H1 (cell line): ENCODE data around the gene KLF4. TPM values are rescaled to one million over a fixed set of nuclear protein-coding genes. Genes with fewer than 3 reads are reported as not detected.

Experiments used
- CTCF ChIA-PET: fragments of 300-600 bp; sonication (Branson Sonifier 250); formaldehyde crosslinking; loops from one replicate; lab custom pipeline; 2021; ENCODE audit not compliant: partially characterized antibody; lab: Charles Lee
- POLR2A ChIA-PET: fragments of 300-600 bp; sonication (Branson Sonifier 250); formaldehyde crosslinking; loops from one replicate; lab custom pipeline; 2021; ENCODE audit warnings: inconsistent platforms; ENCODE audit not compliant: partially characterized antibody; lab: Charles Lee
- DNase-seq, 2 experiments: peaks; one replicate each; pipeline versions ENCODE4 v3.0.0 to v3.0.0-alpha.2; 2010 to 2022; ENCODE audit warnings: low spot score in 2 of 2, low read depth in 1 of 2, mixed read lengths in 1 of 2
- FAIRE-seq: peaks from 2 replicates; lab custom pipeline; 2011; peaks lifted over from hg19 to GRCh38; lab: Jason Lieb, UNC
- H2AFZ ChIP-seq: 2 replicates; pipeline ENCODE4 v1.8.1; 2012; ENCODE audit warnings: low read length, inconsistent platforms
- H2AK5ac ChIP-seq: 2 replicates; pipeline ENCODE4 v1.6.1; 2013; ENCODE audit warnings: low read depth, low read length
- H2BK120ac ChIP-seq: replicated peaks from 2 replicates; pipeline ENCODE3; 2013; ENCODE audit warnings: low read depth, low read length, inconsistent platforms
- H2BK12ac ChIP-seq: 2 replicates; pipeline ENCODE4 v1.6.1; 2013; ENCODE audit warnings: low read depth, low read length
- H2BK15ac ChIP-seq: 2 replicates; pipeline ENCODE4 v1.6.1; 2013; ENCODE audit warnings: low read length
- H2BK20ac ChIP-seq: 2 replicates; pipeline ENCODE4 v1.6.1; 2013; ENCODE audit warnings: low read length
- H2BK5ac ChIP-seq: 2 replicates; pipeline ENCODE4 v1.6.1; 2013; ENCODE audit warnings: low read depth, low read length
- H3K14ac ChIP-seq: 2 replicates; pipeline ENCODE4 v1.6.1; 2013; ENCODE audit warnings: inconsistent platforms; ENCODE audit not compliant: insufficient read length
- H3K18ac ChIP-seq: 2 replicates; pipeline ENCODE4 v1.6.1; 2013; ENCODE audit warnings: low read length; ENCODE audit errors: extremely low read depth
- H3K23ac ChIP-seq: 2 replicates; pipeline ENCODE4 v1.6.1; 2013; ENCODE audit warnings: inconsistent platforms; ENCODE audit not compliant: insufficient read length
- H3K23me2 ChIP-seq: 2 replicates; pipeline ENCODE4 v1.6.1; 2013; ENCODE audit warnings: low read depth, low read length
- H3K27ac ChIP-seq: 2 replicates; pipeline ENCODE4 v1.6.1; 2011; ENCODE audit warnings: low read depth, low read length, inconsistent platforms
- H3K27me3 ChIP-seq, 4 experiments: replicated peaks in 1 of 4; 1 replicate in 1 of 4; 2 replicates in 3 of 4; pipeline versions ENCODE4 v1.6.1 to v1.8.1; 2011 to 2013; ENCODE audit warnings: low read length in 3 of 4, mild to moderate bottlenecking in 3 of 4, inconsistent platforms in 2 of 4, mixed read lengths in 2 of 4, moderate library complexity in 1 of 4; ENCODE audit not compliant: control insufficient read depth in 3 of 4, insufficient read depth in 3 of 4; ENCODE audit errors: extremely low read depth in 1 of 4
- H3K36me3 ChIP-seq, 4 experiments: 2 replicates each; pipeline versions ENCODE4 v1.6.1 to v1.8.1; 2011 to 2013; ENCODE audit warnings: mild to moderate bottlenecking in 4 of 4, low read length in 3 of 4, moderate library complexity in 2 of 4, control low read depth in 1 of 4, inconsistent platforms in 1 of 4; ENCODE audit not compliant: insufficient read depth in 4 of 4, control insufficient read depth in 2 of 4
- H3K4ac ChIP-seq: replicated peaks from 2 replicates; pipeline ENCODE3; 2013; ENCODE audit warnings: low read length, low read depth, mixed read lengths, inconsistent platforms; ENCODE audit not compliant: insufficient read length
- H3K4me1 ChIP-seq, 4 experiments: replicated peaks in 1 of 4; 1 replicate in 1 of 4; 2 replicates in 3 of 4; pipeline versions ENCODE4 v1.6.1 to v1.8.1; 2011 to 2013; ENCODE audit warnings: low read length in 3 of 4, inconsistent platforms in 2 of 4, mixed read lengths in 1 of 4; ENCODE audit not compliant: insufficient read depth in 4 of 4, control insufficient read depth in 3 of 4
- H3K4me2 ChIP-seq, 2 experiments: 2 replicates each; pipeline versions ENCODE4 v1.6.1 to v1.8.1; 2011 to 2013; ENCODE audit warnings: low read depth in 2 of 2, low read length in 2 of 2, control low read depth in 1 of 2, inconsistent platforms in 1 of 2, mild to moderate bottlenecking in 1 of 2; ENCODE audit not compliant: insufficient read depth in 1 of 2
- H3K4me3 ChIP-seq, 4 experiments: fragments of 200-600, 300-600 bp in 1 of 4; sonication (generic), shearing (Covaris generic), sonication (Bioruptor Twin) in 1 of 4; 2 replicates each; pipeline versions ENCODE4 v1.5.1 to v1.8.1; 2011 to 2016; ENCODE audit warnings: low read length in 4 of 4, low read depth in 3 of 4, control low read depth in 2 of 4, inconsistent platforms in 2 of 4, mild to moderate bottlenecking in 2 of 4, mixed read lengths in 1 of 4, moderate library complexity in 1 of 4; ENCODE audit not compliant: insufficient read depth in 2 of 4; ENCODE audit errors: extremely low read depth in 1 of 4
- H3K56ac ChIP-seq: replicated peaks from 2 replicates; pipeline ENCODE3; 2013; ENCODE audit warnings: low read depth, mild to moderate bottlenecking, mixed read lengths, low read length, inconsistent platforms; ENCODE audit not compliant: insufficient read length
- H3K79me1 ChIP-seq: 2 replicates; pipeline ENCODE4 v1.6.1; 2013; ENCODE audit warnings: low read depth, low read length, control low read depth
- H3K79me2 ChIP-seq, 2 experiments: 2 replicates each; pipeline versions ENCODE4 v1.6.1 to v1.8.1; 2012 to 2013; ENCODE audit warnings: low read length in 2 of 2, mild to moderate bottlenecking in 2 of 2, inconsistent platforms in 1 of 2; ENCODE audit not compliant: insufficient read depth in 2 of 2, control insufficient read depth in 1 of 2
- H3K9ac ChIP-seq, 4 experiments: replicated peaks in 1 of 4; 1 replicate in 1 of 4; 2 replicates in 3 of 4; pipeline versions ENCODE4 v1.6.1 to v1.8.1; 2011 to 2013; ENCODE audit warnings: low read depth in 3 of 4, low read length in 3 of 4, control low read depth in 2 of 4, mild to moderate bottlenecking in 2 of 4, moderate library complexity in 2 of 4, inconsistent platforms in 1 of 4; ENCODE audit errors: extremely low read depth in 1 of 4
- H3K9me3 ChIP-seq, 2 experiments: 2 replicates each; pipeline versions ENCODE4 v1.6.1 to v1.8.1; 2012 to 2013; ENCODE audit warnings: mild to moderate bottlenecking in 2 of 2, moderate library complexity in 2 of 2, control low read depth in 1 of 2, inconsistent platforms in 1 of 2, low read depth in 1 of 2, low read length in 1 of 2, mixed read lengths in 1 of 2; ENCODE audit not compliant: insufficient read depth in 2 of 2
- H4K20me1 ChIP-seq, 2 experiments: replicated peaks in 1 of 2; 2 replicates each; pipeline versions ENCODE3 to v1.8.1; 2011 to 2013; ENCODE audit warnings: inconsistent platforms in 2 of 2, low read length in 2 of 2, mild to moderate bottlenecking in 1 of 2; ENCODE audit not compliant: insufficient read depth in 2 of 2, control insufficient read depth in 1 of 2
- H4K5ac ChIP-seq: 2 replicates; pipeline ENCODE4 v1.6.1; 2013; ENCODE audit warnings: low read length, low read depth, mixed read lengths, inconsistent platforms; ENCODE audit not compliant: insufficient read length
- H4K8ac ChIP-seq: 2 replicates; pipeline ENCODE4 v1.8.0; 2013; ENCODE audit warnings: mild to moderate bottlenecking, moderate library complexity, low read length, inconsistent platforms; ENCODE audit not compliant: insufficient read depth; ENCODE audit errors: extremely low read depth
- H4K91ac ChIP-seq: replicated peaks from 2 replicates; pipeline ENCODE3; 2013; ENCODE audit warnings: low read length, mixed read lengths, inconsistent platforms; ENCODE audit not compliant: insufficient read length
- ATF2 ChIP-seq: IDR thresholded peaks from 2 replicates; pipeline ENCODE4 v1.6.1; 2012; ENCODE audit warnings: low read length, inconsistent platforms
- EZH2 ChIP-seq: fragments of 200-600 bp; sonication (generic); IDR thresholded peaks from 2 replicates; pipeline ENCODE4 v1.7.1; 2012; ENCODE audit warnings: low read depth, mild to moderate bottlenecking, moderate library complexity, low read length, inconsistent platforms; ENCODE audit not compliant: severe bottlenecking
- MAFK ChIP-seq: IDR thresholded peaks from 2 replicates; pipeline ENCODE4 v1.6.1; 2012; ENCODE audit warnings: low read depth, mild to moderate bottlenecking, improper control_type of control experiment, low read length
- POLR2A ChIP-seq, 2 experiments: IDR thresholded peaks; 1 replicate in 1 of 2; 2 replicates in 1 of 2; pipeline ENCODE4 v1.6.1; 2011; ENCODE audit warnings: low read depth in 2 of 2, low read length in 2 of 2, mild to moderate bottlenecking in 2 of 2; ENCODE audit errors: control extremely low read depth in 1 of 2
- POLR2AphosphoS5 ChIP-seq: IDR thresholded peaks from 2 replicates; pipeline ENCODE4 v1.6.1; 2011; ENCODE audit warnings: low read depth, low read length
- RAD21 ChIP-seq, 2 experiments: IDR thresholded peaks in 1 of 2; conservative IDR thresholded peaks in 1 of 2; 2 replicates each; pipeline ENCODE4 v1.6.1; 2011; ENCODE audit warnings: low read depth in 2 of 2, low read length in 2 of 2, improper control_type of control experiment in 1 of 2, inconsistent platforms in 1 of 2, mild to moderate bottlenecking in 1 of 2, moderate library complexity in 1 of 2
- SP4 ChIP-seq: IDR thresholded peaks from 2 replicates; pipeline ENCODE4 v1.6.1; 2012; ENCODE audit warnings: low read length, inconsistent platforms
- SRF ChIP-seq: IDR thresholded peaks from 2 replicates; pipeline ENCODE4 v1.6.1; 2011; ENCODE audit warnings: mild to moderate bottlenecking, low read depth, low read length, moderate library complexity
- WGBS, 2 experiments: shearing (Covaris generic) in 1 of 2; methylation state at CpG; one replicate each; pipeline versions ENCODE4 v1.1.6 to v1.1.7; 2013 to 2015; ENCODE audit warnings: low lambda C conversion rate in 2 of 2, mixed read lengths in 2 of 2, inconsistent platforms in 1 of 2, low coverage in 1 of 2, missing lambda C conversion rate in 1 of 2; ENCODE audit not compliant: insufficient replicate concordance in 2 of 2, insufficient coverage in 1 of 2, insufficient read length in 1 of 2; ENCODE audit errors: extremely low coverage in 1 of 2, missing lambda C conversion rate in 1 of 2; 5-methylcytosine and 5-hydroxymethylcytosine counted together
- polyA plus RNA-seq, 7 experiments: library from polyadenylated mRNA; depleted of rRNA in 3 of 7; stranded (reverse) in 5 of 7; unstranded in 2 of 7; fragments of >200 nt in 5 of 7; fragments of 200-250 nt in 2 of 7; gene quantifications; 1 replicate in 5 of 7; 2 replicates in 1 of 7; 4 replicates in 1 of 7; pipeline versions ENCODE4 v1.2.1 to v1.2.3, GENCODE V29; 2011 to 2013; ENCODE audit warnings: missing spikeins in 2 of 7, mixed read lengths in 2 of 7
- total RNA-seq: library from RNA; stranded (reverse); fragmentation: NEBNext Ultra II Directional; extraction: Animal tissue kit (Norgen Biotek cat#: 25700); gene quantifications from 2 replicates; pipeline ENCODE4 v1.2.1, GENCODE V29; 2021
- TF ChIP-seq, protein P1 (sequence below): IDR thresholded peaks from 2 replicates; pipeline ENCODE4 v1.6.1; 2012; ENCODE audit warnings: inconsistent platforms

Gene KLF4
- total and polyA plus RNA-seq, 2 of the 8 experiments (the other 6 are each of a cell fraction or from before 2014, with no cell fraction given), result 0.77 to 2.8 TPM

GRCh38 chr9:107455425-107456135 is 34.0 kb downstream of the KLF4 start:
- no peaks in the 10 kb centered on the region for H3K79me1 ChIP-seq
- DNase-seq (no peak), FAIRE-seq (no peak)
- ChIA-PET POLR2A (no interaction called here), CTCF (interaction anchor here (0.6 to 2.4 kb wide), 4 partner anchors 10 to 804 kb away, joined by 3 to 9 read pairs (median 4); no protein-coding TSS in a partner anchor)
- H2AFZ ChIP-seq, result no peak overlapping the region
- no peak overlapping the region for H4K5ac ChIP-seq
- H3K27me3 ChIP-seq, result no peaks in the 10 kb centered on the region
- no peaks in the 10 kb centered on the region for H3K9me3 ChIP-seq
- H3K4me1 ChIP-seq, result no peaks in the 10 kb centered on the region; a peak in 1 of 7 replicates
- no peak overlapping the region for H3K23ac ChIP-seq
- H3K4ac ChIP-seq, result no peak overlapping the region
- no peak for TF ChIP-seq EZH2
- TF ChIP-seq, protein P1, sequence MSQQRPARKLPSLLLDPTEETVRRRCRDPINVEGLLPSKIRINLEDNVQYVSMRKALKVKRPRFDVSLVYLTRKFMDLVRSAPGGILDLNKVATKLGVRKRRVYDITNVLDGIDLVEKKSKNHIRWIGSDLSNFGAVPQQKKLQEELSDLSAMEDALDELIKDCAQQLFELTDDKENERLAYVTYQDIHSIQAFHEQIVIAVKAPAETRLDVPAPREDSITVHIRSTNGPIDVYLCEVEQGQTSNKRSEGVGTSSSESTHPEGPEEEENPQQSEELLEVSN, result no peak
- no peak for TF ChIP-seq POLR2AphosphoS5
- TF ChIP-seq SP4, result no peak
- no peak for TF ChIP-seq ATF2
- TF ChIP-seq SRF, result no peak
- no peak for TF ChIP-seq MAFK
- TF ChIP-seq RAD21 (IDR thresholded peaks at IDR 0.05 in 1 of 2, conservative IDR thresholded peaks at IDR 0.05 in 1 of 2; ENCODE audit: low read depth in 2 of 2, low read length in 2 of 2), result no peak
- TF ChIP-seq POLR2A (IDR thresholded peaks at IDR 0.05; ENCODE audit: control extremely low read depth in 1 of 2, low read depth in 2 of 2, low read length in 2 of 2), result no peak
- H4K8ac ChIP-seq, result no peak overlapping the region
- no peaks in the 10 kb centered on the region for H4K20me1 ChIP-seq
- H2BK5ac ChIP-seq, result no peak overlapping the region
- no peak overlapping the region for H3K27ac ChIP-seq
- no peak overlapping the region for H2BK120ac ChIP-seq
- H2AK5ac ChIP-seq, result no peak overlapping the region
- WGBS, 2 experiments, result 91% methylated on average over 6 of the region's 6 CpGs; no CpG with 5 or more reads in 1 of the 2 experiments
- H2BK15ac ChIP-seq, result no peak overlapping the region
- no peak overlapping the region for H3K56ac ChIP-seq
- H2BK12ac ChIP-seq, result no peak overlapping the region
- no peak overlapping the region for H3K14ac ChIP-seq
- no peak overlapping the region for H3K4me2 ChIP-seq
- H2BK20ac ChIP-seq, result no peak overlapping the region
- H3K36me3 ChIP-seq, result no peaks in the 10 kb centered on the region
- H3K23me2 ChIP-seq, result no peaks in the 10 kb centered on the region
- H3K79me2 ChIP-seq, result no peaks in the 10 kb centered on the region
- H3K9ac ChIP-seq, result no peak overlapping the region
- no peak overlapping the region for H3K4me3 ChIP-seq
- no peak overlapping the region for H4K91ac ChIP-seq
- no peak overlapping the region for H3K18ac ChIP-seq
